Fibroblast of mammary gland (primary cell): ENCODE measurements around the gene HS3ST3A1.
A peak's percentile ranks its signal among the peaks of the same experiment; 100 is the strongest.

Experiments used
- DNase-seq: peaks from one replicate; pipeline ENCODE4 v3.0.0-alpha.2; 2010; ENCODE audit warnings: low read depth
- H3K4me3 ChIP-seq: 2 replicates; pipeline ENCODE4 v1.5.1; 2011; ENCODE audit warnings: low read depth, mild to moderate bottlenecking, low read length, moderate library complexity; ENCODE audit not compliant: control insufficient read depth
- TF ChIP-seq, protein P1 (sequence below): conservative IDR thresholded peaks from 2 replicates; pipeline ENCODE4 v1.5.1; 2011; ENCODE audit warnings: low read depth, low read length, inconsistent platforms; ENCODE audit not compliant: control insufficient read depth, insufficient read depth

HS3ST3A1 gene

DNA sequence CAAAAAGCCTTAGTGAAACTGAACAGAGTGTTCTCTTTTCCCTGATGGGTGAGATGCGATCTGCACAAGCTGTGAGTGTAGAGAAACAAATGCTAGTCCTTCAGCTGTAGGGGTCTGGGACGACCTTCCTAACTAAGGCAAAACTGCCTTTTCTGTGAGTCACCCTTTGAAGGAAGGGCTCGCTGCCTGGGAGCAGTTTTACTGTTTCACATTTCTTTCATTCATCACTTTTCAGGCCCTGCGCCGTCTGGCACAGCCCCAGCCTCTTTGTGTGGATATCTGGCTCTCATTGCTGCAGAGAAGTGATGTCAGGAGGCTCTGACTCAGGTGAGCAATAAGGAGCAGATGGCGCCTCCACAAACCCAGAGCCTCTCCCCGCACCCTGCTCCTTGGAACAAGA lies 57.4 kb downstream of the HS3ST3A1 start:
- no peak overlapping the region for H3K4me3 ChIP-seq
- peak; percentile 99 for DNase-seq
- TF ChIP-seq, protein P1, sequence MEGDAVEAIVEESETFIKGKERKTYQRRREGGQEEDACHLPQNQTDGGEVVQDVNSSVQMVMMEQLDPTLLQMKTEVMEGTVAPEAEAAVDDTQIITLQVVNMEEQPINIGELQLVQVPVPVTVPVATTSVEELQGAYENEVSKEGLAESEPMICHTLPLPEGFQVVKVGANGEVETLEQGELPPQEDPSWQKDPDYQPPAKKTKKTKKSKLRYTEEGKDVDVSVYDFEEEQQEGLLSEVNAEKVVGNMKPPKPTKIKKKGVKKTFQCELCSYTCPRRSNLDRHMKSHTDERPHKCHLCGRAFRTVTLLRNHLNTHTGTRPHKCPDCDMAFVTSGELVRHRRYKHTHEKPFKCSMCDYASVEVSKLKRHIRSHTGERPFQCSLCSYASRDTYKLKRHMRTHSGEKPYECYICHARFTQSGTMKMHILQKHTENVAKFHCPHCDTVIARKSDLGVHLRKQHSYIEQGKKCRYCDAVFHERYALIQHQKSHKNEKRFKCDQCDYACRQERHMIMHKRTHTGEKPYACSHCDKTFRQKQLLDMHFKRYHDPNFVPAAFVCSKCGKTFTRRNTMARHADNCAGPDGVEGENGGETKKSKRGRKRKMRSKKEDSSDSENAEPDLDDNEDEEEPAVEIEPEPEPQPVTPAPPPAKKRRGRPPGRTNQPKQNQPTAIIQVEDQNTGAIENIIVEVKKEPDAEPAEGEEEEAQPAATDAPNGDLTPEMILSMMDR, result no peak

DNA sequence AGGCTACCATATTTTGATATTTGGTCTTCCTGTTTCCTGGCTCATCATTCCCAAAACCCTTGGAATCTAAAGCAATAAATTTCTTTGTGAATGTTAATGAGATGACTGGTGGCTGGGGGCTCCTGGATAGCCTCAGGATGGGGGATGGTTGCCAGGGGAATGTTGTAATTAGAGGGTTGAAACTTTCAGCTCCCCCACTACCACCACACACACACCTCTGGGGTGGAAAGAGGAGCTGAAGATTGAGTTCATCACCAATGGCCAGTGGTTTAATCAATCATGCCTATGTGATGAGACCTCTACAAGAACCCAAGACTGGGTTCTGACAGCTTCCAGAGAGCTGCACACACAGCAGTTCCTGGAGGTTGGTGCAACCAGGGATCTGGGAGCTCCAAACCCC lies 59.1 kb downstream of the HS3ST3A1 start:
- DNase-seq, result no peak
- H3K4me3 ChIP-seq, result no peak overlapping the region
- TF ChIP-seq, protein P1, result no peak

DNA sequence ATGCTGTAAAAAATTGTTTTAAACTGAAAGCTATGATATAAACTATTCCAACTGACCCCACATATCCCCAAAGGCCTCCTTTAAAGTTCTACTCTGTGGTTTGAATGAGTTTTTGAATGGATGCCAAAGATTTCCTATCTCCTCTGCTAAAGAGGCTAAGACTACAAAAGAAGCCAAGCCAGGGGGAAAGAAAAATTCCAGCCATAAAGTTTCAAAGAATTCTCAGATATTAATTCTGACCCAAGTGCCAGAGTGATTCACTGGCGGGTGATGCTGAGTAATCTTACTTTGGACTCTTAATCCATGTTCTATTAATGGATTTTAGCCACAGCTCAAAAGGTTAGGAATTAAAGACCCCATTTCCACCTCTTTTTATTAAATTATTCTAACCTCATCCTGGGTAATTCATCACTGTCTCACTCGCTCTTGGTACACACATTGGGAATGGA lies 60.7 kb downstream of the HS3ST3A1 start:
- DNase-seq, result peak; percentile 98
- H3K4me3 ChIP-seq, result no peak overlapping the region
- TF ChIP-seq, protein P1, result no peak

DNA sequence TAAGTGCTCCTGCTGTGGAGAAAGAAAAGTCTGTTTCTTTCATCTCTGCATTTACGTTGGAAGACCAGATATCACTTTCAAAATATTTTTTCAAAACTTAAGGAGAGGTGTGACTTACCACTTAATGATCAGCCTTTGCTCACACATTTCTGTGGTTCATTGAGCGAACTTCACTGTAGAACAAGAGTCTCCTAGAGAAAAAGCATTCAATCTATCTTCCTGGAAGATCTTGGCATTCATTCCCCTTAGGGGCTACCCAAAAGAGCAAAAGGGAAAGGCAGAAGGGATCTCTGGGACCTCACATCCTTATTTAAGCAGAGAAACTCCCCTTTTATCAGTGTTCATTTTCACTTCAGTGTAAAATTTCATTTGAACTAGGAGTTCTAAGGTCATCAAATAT lies 61.2 kb downstream of the HS3ST3A1 start:
- no peak for DNase-seq
- TF ChIP-seq, protein P1, result no peak
- H3K4me3 ChIP-seq, result no peak overlapping the region

DNA sequence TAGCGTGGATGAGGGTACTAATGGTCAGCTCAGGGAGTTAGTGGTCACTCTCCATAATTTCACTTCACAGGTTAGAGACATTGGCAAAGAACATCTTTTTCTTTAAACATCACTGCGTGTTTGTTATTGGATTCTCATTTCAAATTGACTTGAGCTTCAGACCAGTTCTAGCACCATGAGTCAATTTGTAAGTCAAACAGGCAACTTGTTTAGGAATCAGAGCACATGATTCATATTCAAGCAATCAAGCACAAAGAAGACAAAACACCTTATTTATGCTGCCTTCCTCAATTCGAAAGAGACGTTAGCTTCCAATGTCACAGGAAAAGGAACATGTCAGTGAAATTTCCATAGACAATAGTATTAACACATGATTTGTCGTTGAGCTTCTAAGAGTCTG lies 62.3 kb downstream of the HS3ST3A1 start:
- H3K4me3 ChIP-seq, result no peak overlapping the region
- TF ChIP-seq, protein P1, result no peak
- DNase-seq, result no peak

DNA sequence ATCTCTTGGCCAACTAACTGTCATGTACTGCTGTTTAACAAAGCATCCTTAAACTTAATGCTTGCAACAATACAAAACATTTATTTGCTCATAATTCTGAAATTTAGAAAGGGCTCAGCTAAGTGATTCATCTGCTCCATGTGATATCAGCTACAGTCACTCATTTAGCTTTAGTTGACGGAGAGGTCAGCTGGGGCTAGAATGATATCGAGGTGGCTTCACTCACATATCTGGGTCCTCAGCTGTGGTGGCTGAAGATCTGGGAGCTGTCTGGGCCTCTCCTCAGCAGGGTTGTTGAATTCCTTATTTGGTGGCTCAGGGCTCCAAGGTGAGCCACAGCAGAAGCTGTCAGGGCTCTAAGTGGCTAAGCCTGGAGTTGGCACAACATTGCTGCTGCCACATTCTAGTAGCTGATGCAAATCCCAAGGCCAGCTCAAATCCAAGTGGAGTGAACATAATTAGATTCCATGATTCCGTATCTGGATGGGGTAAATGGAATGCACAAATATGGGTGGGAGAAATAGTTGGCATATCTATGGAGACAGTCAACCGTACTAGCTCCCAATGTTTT lies 62.8 kb downstream of the HS3ST3A1 start:
- DNase-seq, result no peak
- H3K4me3 ChIP-seq, result no peak overlapping the region

More for the DNA sequence above, 62.8 kb downstream of the HS3ST3A1 start:
- TF ChIP-seq, protein P1, result no peak
